Natural killer cell (primary cell): ENCODE data around the gene CDK14. TPM values are rescaled to one million over a fixed set of nuclear protein-coding genes. Genes with fewer than 3 reads are reported as not detected.

ENCODE experiments used
- ATAC-seq, 3 donors: fragments of 150-1000 bp in 2 of 3; fragments of 200-7000 bp in 1 of 3; cut with Tn5 transposase; 1 replicate in 1 of 3; 2 replicates in 2 of 3; pipeline ENCODE4 v1.10.0; 2021; ENCODE audit warnings: mild to moderate bottlenecking in 2 of 3, moderate library complexity in 2 of 3
- DNase-seq, 2 donors: peaks; one replicate each; pipeline versions ENCODE4 v3.0.0 to v3.0.0-alpha.2; 2013 to 2021; ENCODE audit warnings: mixed read lengths in 1 of 2
- H3K27ac ChIP-seq: one replicate; pipeline ENCODE4 v1.5.1; 2013; ENCODE audit warnings: mild to moderate bottlenecking, low read length
- H3K27me3 ChIP-seq: one replicate; pipeline ENCODE4 v1.6.1; 2013; ENCODE audit warnings: low read length; ENCODE audit not compliant: control insufficient read depth, insufficient read depth
- H3K36me3 ChIP-seq: one replicate; pipeline ENCODE4 v1.6.1; 2013; ENCODE audit warnings: low read length; ENCODE audit not compliant: control insufficient read depth, insufficient read depth
- H3K4me1 ChIP-seq: one replicate; pipeline ENCODE4 v1.6.1; 2013; ENCODE audit warnings: low read length; ENCODE audit not compliant: control insufficient read depth, insufficient read depth
- H3K4me3 ChIP-seq: one replicate; pipeline ENCODE4 v1.5.1; 2013; ENCODE audit warnings: low read length
- H3K9me3 ChIP-seq: one replicate; pipeline ENCODE4 v1.6.1; 2013; ENCODE audit warnings: low read length; ENCODE audit not compliant: control insufficient read depth, insufficient read depth
- H3K27ac Mint-ChIP-seq, 2 donors: one replicate each; pipeline ENCODE4 v1.8.0; 2022; ENCODE audit warnings: mild to moderate bottlenecking in 2 of 2, mixed read lengths in 2 of 2, moderate library complexity in 1 of 2
- H3K27me3 Mint-ChIP-seq, 2 donors: one replicate each; pipeline ENCODE4 v1.8.0; 2022; ENCODE audit warnings: low read depth in 2 of 2, mixed read lengths in 2 of 2
- H3K36me3 Mint-ChIP-seq: one replicate; pipeline ENCODE4 v1.8.0; 2022; ENCODE audit warnings: mixed read lengths
- H3K4me1 Mint-ChIP-seq, 2 donors: one replicate each; pipeline ENCODE4 v1.8.0; 2022; ENCODE audit warnings: mixed read lengths in 2 of 2
- H3K4me3 Mint-ChIP-seq: one replicate; pipeline ENCODE4 v1.8.0; 2022; ENCODE audit warnings: mild to moderate bottlenecking, moderate library complexity, mixed read lengths
- H3K9me3 Mint-ChIP-seq, 2 donors: one replicate each; pipeline ENCODE4 v1.8.0; 2022; ENCODE audit warnings: mixed read lengths in 2 of 2
- CTCF ChIP-seq: fragments of 200-600 bp; IDR thresholded peaks from one replicate; pipeline ENCODE4 v1.8.0; 2022; ENCODE audit warnings: antibody characterized with exemption
- WGBS: methylation state at CpG from one replicate; pipeline ENCODE4 v1.1.7; 2013; ENCODE audit warnings: missing lambda C conversion rate; ENCODE audit not compliant: insufficient coverage; 5-methylcytosine and 5-hydroxymethylcytosine counted together
- intact Hi-C: fragments of 100-400 bp; cut with micrococcal nuclease; formaldehyde crosslinking; loops from one replicate; pipeline ENCODE4 v1.14.2; 2022
- total RNA-seq, 4 donors: library from RNA; stranded (reverse); fragments of 120-200 nt in 1 of 4; gene quantifications; one replicate each; pipeline versions ENCODE4 v1.2.3 to v1.2.4, GENCODE V29; 2013 to 2022

Gene CDK14
- total RNA-seq, 3 donors from 2014 or later (not counting 1 experiment from before 2014, with no cell fraction given), result 1.2 to 12.5 (median 1.9) TPM

GRCh38 chr7:90946730-90947501 is 350.8 kb downstream of the CDK14 start:
- DNase-seq (no peak), ATAC-seq (no peak)
- no peak for TF ChIP-seq CTCF
- Histone ChIP-seq H3K27me3 (no peaks in the 10 kb centered on the region), H3K36me3 (no peaks in the 10 kb centered on the region), H3K4me3 (no peak overlapping the region), H3K27ac (no peak overlapping the region), H3K9me3 (no peaks in the 10 kb centered on the region), H3K4me1 (no peaks in the 10 kb centered on the region)
- Mint-ChIP-seq H3K4me3 (no peak overlapping the region), H3K9me3 (peaks cover 5 to 12% of the 10 kb centered on the region in 2 donors), H3K36me3 (no peaks in the 10 kb centered on the region), H3K27me3 (no peaks in the 10 kb centered on the region), H3K4me1 (no peaks in the 10 kb centered on the region), H3K27ac (no peak overlapping the region)
- intact Hi-C loops, result no loop called here
- 79% methylated on average over 8 of the region's 10 CpGs for WGBS

- Histone ChIP-seq H3K27me3 (no peaks in the 10 kb centered on the region), H3K9me3 (no peaks in the 10 kb centered on the region), H3K27ac (no peak overlapping the region), H3K36me3 (no peaks in the 10 kb centered on the region), H3K4me1 (no peaks in the 10 kb centered on the region), H3K4me3 (no peak overlapping the region)
- no peaks in the 10 kb centered on the region for H3K4me1 Mint-ChIP-seq
- DNase-seq (no peak), ATAC-seq (no peak)
- intact Hi-C loops, result no loop called here
- no peak overlapping the region for H3K4me3 Mint-ChIP-seq
- no peak for TF ChIP-seq CTCF
- peaks cover 5 to 12% of the 10 kb centered on the region in 2 donors for H3K9me3 Mint-ChIP-seq
- no peaks in the 10 kb centered on the region for H3K27me3 Mint-ChIP-seq
- H3K36me3 Mint-ChIP-seq, result no peaks in the 10 kb centered on the region
- no peak overlapping the region for H3K27ac Mint-ChIP-seq
Measured at GRCh38 chr7:90948085-90948484, 352.0 kb downstream of the CDK14 start.

GRCh38 chr7:90951229-90951628 is 355.1 kb downstream of the CDK14 start:
- ATAC-seq, result no peak
- no peaks in the 10 kb centered on the region for H3K4me1 ChIP-seq
- Mint-ChIP-seq H3K27me3 (no peaks in the 10 kb centered on the region), H3K4me3 (no peak overlapping the region), H3K9me3 (peaks cover 5 to 12% of the 10 kb centered on the region in 2 donors), H3K4me1 (no peaks in the 10 kb centered on the region), H3K27ac (no peak overlapping the region), H3K36me3 (no peaks in the 10 kb centered on the region)
- H3K9me3 ChIP-seq, result no peaks in the 10 kb centered on the region
- no peak for DNase-seq
- no peaks in the 10 kb centered on the region for H3K36me3 ChIP-seq
- H3K4me3 ChIP-seq, result no peak overlapping the region
- no peaks in the 10 kb centered on the region for H3K27me3 ChIP-seq
- H3K27ac ChIP-seq, result no peak overlapping the region
- no peak for TF ChIP-seq CTCF
- intact Hi-C loops, result no loop called here
- WGBS, result no CpG with 5 or more reads among the region's 1 CpG
